GM12878 (cell line): ENCODE data around the gene AZGP1. TPM values are rescaled to one million over a fixed set of nuclear protein-coding genes. Genes with fewer than 3 reads are reported as not detected.
"Not testable (repeated sequence)": the region's sequence is repeated elsewhere in the genome, so short reads cannot be mapped to it uniquely, and the experiment has no call there.

Experiments
- ATAC-seq: fragments of 200-7000 bp; cut with Tn5 transposase; 3 replicates; pipeline ENCODE4 v1.9.1; 2020; ENCODE audit warnings: mild to moderate bottlenecking, moderate library complexity
- BruUV-seq: library from RNA; stranded (reverse); fragments of 400-500 nt; replicated peaks from 2 replicates; lab custom pipeline; 2021; lab: Mats Ljungman, UMichigan
- CTCF ChIA-PET: fragments of 300-600 bp; sonication (Branson Sonifier 250); formaldehyde crosslinking; extraction: SDS; loops from one replicate; lab custom pipeline; 2021; ENCODE audit warnings: inconsistent platforms; lab: Yijun Ruan, JAX
- POLR2A ChIA-PET: fragments of 350-600 bp; formaldehyde crosslinking; extraction: SDS; loops from one replicate; lab custom pipeline; 2021; ENCODE audit warnings: inconsistent platforms; lab: Charles Lee
- RAD21 ChIA-PET: fragments of 300-600 bp; sonication (Branson Sonifier 250); formaldehyde crosslinking; loops from one replicate; lab custom pipeline; 2023; ENCODE audit warnings: antibody characterized with exemption; ENCODE audit not compliant: unreplicated experiment; lab: Charles Lee
- SMC1A ChIA-PET: fragments of 300-600 bp; sonication (Branson Sonifier 250); formaldehyde crosslinking; loops from one replicate; lab custom pipeline; 2023; ENCODE audit not compliant: unreplicated experiment, uncharacterized antibody; lab: Charles Lee
- DNase-seq: peaks from one replicate; pipeline ENCODE4 v3.0.0-alpha.2; 2011; ENCODE audit warnings: low read depth, low spot score
- FAIRE-seq: peaks from 3 replicates; lab custom pipeline; 2011; peaks lifted over from hg19 to GRCh38; lab: Jason Lieb, UNC
- H2AFZ ChIP-seq: 2 replicates; pipeline ENCODE4 v1.6.0; 2011; ENCODE audit warnings: low read depth, low read length, control low read depth; ENCODE audit not compliant: control insufficient read depth
- H3K27ac ChIP-seq: 2 replicates; pipeline ENCODE4 v1.5.1; 2011; ENCODE audit warnings: control low read depth; ENCODE audit not compliant: control insufficient read depth, insufficient read depth
- H3K27me3 ChIP-seq, 2 experiments: replicated peaks in 1 of 2; 2 replicates each; pipeline versions ENCODE4 v1.6.0 to v1.6.1; 2011; ENCODE audit warnings: low read length in 1 of 2; ENCODE audit not compliant: control insufficient read depth in 2 of 2, insufficient read depth in 2 of 2
- H3K36me3 ChIP-seq, 2 experiments: 2 replicates each; pipeline ENCODE4 v1.5.1; 2011; ENCODE audit warnings: low read length in 1 of 2; ENCODE audit not compliant: control insufficient read depth in 2 of 2, insufficient read depth in 2 of 2
- H3K4me1 ChIP-seq: 2 replicates; pipeline ENCODE4 v1.6.1; 2011; ENCODE audit warnings: mild to moderate bottlenecking, low read length, moderate library complexity, mixed read lengths; ENCODE audit not compliant: control insufficient read depth, insufficient read depth
- H3K4me2 ChIP-seq: 2 replicates; pipeline ENCODE4 v1.6.0; 2011; ENCODE audit warnings: control low read depth; ENCODE audit not compliant: control insufficient read depth, insufficient read depth
- H3K4me3 ChIP-seq: fragments of 200-600 bp; sonication (generic); 2 replicates; pipeline ENCODE4 v1.5.1; 2016
- H3K79me2 ChIP-seq: 2 replicates; pipeline ENCODE4 v1.6.0; 2011; ENCODE audit warnings: low read length; ENCODE audit not compliant: control insufficient read depth, insufficient read depth
- H3K9ac ChIP-seq: 2 replicates; pipeline ENCODE4 v1.8.0; 2011; ENCODE audit warnings: low read length, control low read depth, mixed read lengths; ENCODE audit not compliant: control insufficient read depth, insufficient read depth
- H3K9me3 ChIP-seq: replicated peaks from 3 replicates; pipeline ENCODE4 v1.5.1; 2011; ENCODE audit warnings: mild to moderate bottlenecking, low read length; ENCODE audit not compliant: control insufficient read depth, insufficient read depth
- H4K20me1 ChIP-seq: 2 replicates; pipeline ENCODE4 v1.6.0; 2011; ENCODE audit not compliant: control insufficient read depth, insufficient read depth
- IKZF2 ChIP-seq, 2 experiments: fragments of 450-650 bp; IDR thresholded peaks; 2 replicates each; pipeline ENCODE4 v1.6.1; 2017; ENCODE audit warnings: mild to moderate bottlenecking in 2 of 2, moderate library complexity in 2 of 2
- NFIC ChIP-seq: IDR thresholded peaks from 2 replicates; pipeline ENCODE4 v1.6.1; 2012; ENCODE audit warnings: low read depth, mild to moderate bottlenecking, inconsistent platforms, low read length, moderate library complexity
- RFX5 ChIP-seq: IDR thresholded peaks from 2 replicates; pipeline ENCODE4 v1.6.1; 2011; ENCODE audit warnings: low read depth, low read length, improper control_type of control experiment
- RUNX3 ChIP-seq: IDR thresholded peaks from 2 replicates; pipeline ENCODE4 v1.6.1; 2012; ENCODE audit warnings: low read length, inconsistent platforms
- SPI1 ChIP-seq: IDR thresholded peaks from 2 replicates; pipeline ENCODE4 v1.6.1; 2011; ENCODE audit warnings: low read depth, mild to moderate bottlenecking, low read length, moderate library complexity, borderline replicate concordance; ENCODE audit not compliant: insufficient read depth
- WGBS: methylation state at CpG from one replicate; pipeline ENCODE4 v1.1.6; 2016; ENCODE audit warnings: low lambda C conversion rate; ENCODE audit not compliant: insufficient replicate concordance, insufficient coverage; ENCODE audit errors: missing lambda C conversion rate; 5-methylcytosine and 5-hydroxymethylcytosine counted together
- in situ Hi-C: fragments of 300-500 bp; cut with MboI; formaldehyde crosslinking; loops from 9 replicates; pipeline ENCODE4 v1.14.3; 2018; ENCODE audit warnings: mixed read lengths
- intact Hi-C: fragments of 100-400 bp; cut with micrococcal nuclease; formaldehyde crosslinking; loops from one replicate; pipeline ENCODE4 v1.14.2; 2022; ENCODE audit not compliant: unreplicated experiment
- polyA plus RNA-seq, 11 experiments: library from polyadenylated mRNA; depleted of rRNA in 4 of 11; unstranded in 6 of 11; stranded (reverse) in 5 of 11; fragments of >200 nt; fragmentation: Nextera tagmentation in 4 of 11; fragmentation: Illumina TruSeq in 1 of 11; extraction: Ambion mirVana in 4 of 11; extraction: Trizol in 1 of 11; gene quantifications; 1 replicate in 1 of 11; 2 replicates in 10 of 11; pipeline versions ENCODE4 v1.2.1 to v1.2.3, GENCODE V29; 2011 to 2016; ENCODE audit warnings: inconsistent platforms in 2 of 11, missing spikeins in 2 of 11, low read depth in 1 of 11
- total RNA-seq, 4 experiments: library from RNA; depleted of rRNA in 3 of 4; stranded (reverse); fragments of >200 nt in 3 of 4; fragmentation: Illumina TruSeq in 1 of 4; extraction: Trizol in 1 of 4; gene quantifications; 2 replicates each; pipeline versions ENCODE4 v1.2.1 to v1.2.3, GENCODE V29; 2013 to 2021
- TF ChIP-seq, protein P1 (sequence below): fragments of 450-650 bp; IDR thresholded peaks from 2 replicates; pipeline ENCODE4 v1.6.1; 2016; ENCODE audit warnings: mild to moderate bottlenecking

Gene AZGP1
- total and polyA plus RNA-seq, 10 of the 15 experiments (the other 5 are each of a cell fraction or from before 2014, with no cell fraction given): 0.18 to 0.64 (median 0.29) TPM; not detected in 5

DNA sequence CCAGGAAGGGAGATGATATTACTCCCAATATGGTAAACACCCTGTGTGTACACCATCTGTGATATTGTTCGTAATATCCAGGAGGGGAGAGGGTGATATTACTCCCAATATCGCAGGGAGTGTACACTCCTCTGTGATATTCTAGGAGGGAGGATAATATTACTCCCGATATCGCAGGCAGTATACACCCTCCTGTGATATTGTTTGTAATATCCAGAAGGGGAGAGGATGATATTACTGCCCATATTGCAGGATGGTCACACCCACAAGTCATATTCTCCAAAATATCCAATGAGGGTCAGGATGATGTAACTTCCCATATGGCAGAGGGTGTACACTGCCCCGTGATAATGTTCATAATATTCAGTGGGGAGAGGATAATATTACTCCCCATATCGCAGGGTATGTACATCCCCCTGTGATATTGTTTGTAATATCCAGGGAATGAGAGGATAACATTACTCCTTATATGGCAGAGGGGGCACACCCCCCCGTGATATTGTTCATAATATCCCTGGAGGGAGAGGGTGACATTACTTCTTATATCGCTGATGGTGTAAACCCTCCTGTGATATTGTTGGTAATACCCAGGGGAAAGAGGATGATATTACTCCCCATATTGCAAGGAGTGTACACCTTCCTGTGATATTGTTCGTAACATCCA, 17.1 kb downstream of the AZGP1 start (continued):
- no peak for TF ChIP-seq SPI1

GRCh38 chr7:99955247-99955646, 20.6 kb downstream of the AZGP1 start:
- RAD21 ChIA-PET: no interaction called here
- in situ Hi-C loops: no loop called here
- Histone ChIP-seq H3K36me3 (no peaks in the 10 kb centered on the region), H3K9ac (no peak overlapping the region), H2AFZ (no peak overlapping the region), H3K4me1 (no peaks in the 10 kb centered on the region), H3K9me3 (no peaks in the 10 kb centered on the region; the same call in 2 of the 3 replicates)
- FAIRE-seq: no peak
- WGBS: 27% methylated on average over 6 of the region's 6 CpGs
- intact Hi-C loops: no loop called here
- TF ChIP-seq RFX5 (no peak), RUNX3 (peak; percentile 31; the same call in 1 of the 2 replicates), NFIC (no peak), IKZF2 (IDR thresholded peaks at IDR 0.05) (peak in 1 of 2 experiments; percentile 11; a peak in 1 of 4 replicates)
- TF ChIP-seq, protein P1, sequence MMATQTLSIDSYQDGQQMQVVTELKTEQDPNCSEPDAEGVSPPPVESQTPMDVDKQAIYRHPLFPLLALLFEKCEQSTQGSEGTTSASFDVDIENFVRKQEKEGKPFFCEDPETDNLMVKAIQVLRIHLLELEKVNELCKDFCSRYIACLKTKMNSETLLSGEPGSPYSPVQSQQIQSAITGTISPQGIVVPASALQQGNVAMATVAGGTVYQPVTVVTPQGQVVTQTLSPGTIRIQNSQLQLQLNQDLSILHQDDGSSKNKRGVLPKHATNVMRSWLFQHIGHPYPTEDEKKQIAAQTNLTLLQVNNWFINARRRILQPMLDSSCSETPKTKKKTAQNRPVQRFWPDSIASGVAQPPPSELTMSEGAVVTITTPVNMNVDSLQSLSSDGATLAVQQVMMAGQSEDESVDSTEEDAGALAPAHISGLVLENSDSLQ: no peak
- TF ChIP-seq, all 136 proteins: peak for 2
- ATAC-seq: no peak
- Histone ChIP-seq H3K4me3 (no peak overlapping the region), H3K79me2 (no peaks in the 10 kb centered on the region), H3K27ac (no peak overlapping the region), H3K4me2 (no peak overlapping the region), H3K27me3 (no peaks in the 10 kb centered on the region), H4K20me1 (no peaks in the 10 kb centered on the region)
- ChIA-PET POLR2A (interaction anchor here (0.7 kb wide), 1 partner anchor 784 kb away, joined by 4 read pairs; no protein-coding TSS in a partner anchor), SMC1A (no interaction called here), CTCF (no interaction called here)
- BruUV-seq: no TSS peak
- no peak for DNase-seq

- H3K9ac ChIP-seq, FAIRE-seq, POLR2A ChIA-PET, H2AFZ ChIP-seq, intact Hi-C loops, SMC1A ChIA-PET, H3K27ac ChIP-seq, DNase-seq, H3K27me3 ChIP-seq, H3K36me3 ChIP-seq, H3K79me2 ChIP-seq, H3K4me3 ChIP-seq, H4K20me1 ChIP-seq, H3K4me2 ChIP-seq, CTCF ChIA-PET, BruUV-seq, in situ Hi-C loops, ATAC-seq, H3K4me1 ChIP-seq, H3K9me3 ChIP-seq: not testable (repeated sequence)
- RAD21 ChIA-PET: interaction anchor here (0.6 kb wide), 1 partner anchor 916 kb away, joined by 6 read pairs; no protein-coding TSS in a partner anchor
- WGBS: 88% methylated on average over 7 of the region's 7 CpGs
Observed at GRCh38 chr7:99954643-99955042, 21.2 kb downstream of the AZGP1 start.
